MM.1S (cell line): Measurements from ENCODE around the gene OR4B1.

ENCODE experiments used
- EZH2 ChIP-seq: fragments of 300-600 bp; sonication (generic); optimal IDR thresholded peaks from 2 replicates; pipeline ENCODE3; 2017; ENCODE audit warnings: low read depth, mild to moderate bottlenecking, antibody characterized with exemption, low read length, mixed read lengths
- EZH2phosphoT487 ChIP-seq: fragments of 300-600 bp; sonication (generic); IDR thresholded peaks from 2 replicates; pipeline ENCODE4 v1.6.1; 2018; ENCODE audit warnings: antibody characterized with exemption, low read length
- TF ChIP-seq, protein P1 (sequence below): fragments of 300-600 bp; sonication (generic); IDR thresholded peaks from 2 replicates; pipeline ENCODE4 v1.5.1; 2016; ENCODE audit warnings: antibody characterized with exemption, low read length, mixed read lengths

DNA sequence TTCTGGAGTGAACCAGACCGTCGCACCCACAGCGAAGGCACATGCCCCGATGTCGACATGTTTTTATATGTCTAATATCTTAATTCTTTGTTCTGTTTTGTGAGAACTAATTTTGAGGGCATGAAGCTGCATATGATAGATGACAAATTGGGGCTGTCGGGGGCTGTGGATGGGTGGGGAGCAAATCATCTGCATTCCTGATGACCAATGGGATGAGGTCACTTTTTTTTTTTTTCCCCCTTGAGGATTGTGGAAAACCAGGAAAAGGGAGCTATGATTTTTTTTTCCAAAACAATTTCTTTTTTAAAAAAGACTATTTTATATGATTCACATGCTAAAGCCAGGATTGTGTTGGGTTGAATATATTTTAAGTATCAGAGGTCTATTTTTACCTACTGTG lies 49.2 kb upstream of the OR4B1 start:
- TF ChIP-seq EZH2phosphoT487 (no peak), EZH2 (no peak)
- TF ChIP-seq, protein P1, sequence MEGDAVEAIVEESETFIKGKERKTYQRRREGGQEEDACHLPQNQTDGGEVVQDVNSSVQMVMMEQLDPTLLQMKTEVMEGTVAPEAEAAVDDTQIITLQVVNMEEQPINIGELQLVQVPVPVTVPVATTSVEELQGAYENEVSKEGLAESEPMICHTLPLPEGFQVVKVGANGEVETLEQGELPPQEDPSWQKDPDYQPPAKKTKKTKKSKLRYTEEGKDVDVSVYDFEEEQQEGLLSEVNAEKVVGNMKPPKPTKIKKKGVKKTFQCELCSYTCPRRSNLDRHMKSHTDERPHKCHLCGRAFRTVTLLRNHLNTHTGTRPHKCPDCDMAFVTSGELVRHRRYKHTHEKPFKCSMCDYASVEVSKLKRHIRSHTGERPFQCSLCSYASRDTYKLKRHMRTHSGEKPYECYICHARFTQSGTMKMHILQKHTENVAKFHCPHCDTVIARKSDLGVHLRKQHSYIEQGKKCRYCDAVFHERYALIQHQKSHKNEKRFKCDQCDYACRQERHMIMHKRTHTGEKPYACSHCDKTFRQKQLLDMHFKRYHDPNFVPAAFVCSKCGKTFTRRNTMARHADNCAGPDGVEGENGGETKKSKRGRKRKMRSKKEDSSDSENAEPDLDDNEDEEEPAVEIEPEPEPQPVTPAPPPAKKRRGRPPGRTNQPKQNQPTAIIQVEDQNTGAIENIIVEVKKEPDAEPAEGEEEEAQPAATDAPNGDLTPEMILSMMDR = no peak
